HCT116 (cell line): ENCODE measurements around the gene SNUPN. TPM values are rescaled to one million over a fixed set of nuclear protein-coding genes. Genes with fewer than 3 reads are reported as not detected.

Experiments used
- ATAC-seq: fragments of 200-7000 bp; cut with Tn5 transposase; 2 replicates; pipeline ENCODE4 v1.9.1; 2020; ENCODE audit warnings: mild to moderate bottlenecking, moderate library complexity
- BruUV-seq: library from RNA; stranded (reverse); fragments of 400-500 nt; replicated peaks from 2 replicates; lab custom pipeline; 2021; lab: Mats Ljungman, UMichigan
- CTCF ChIA-PET: fragments of 300-600 bp; sonication (Branson Sonifier 250); formaldehyde crosslinking; loops from one replicate; lab custom pipeline; 2021; ENCODE audit warnings: antibody characterized with exemption; lab: Charles Lee
- POLR2A ChIA-PET: fragments of 300-600, 350-600 bp; sonication (Branson Sonifier 250); formaldehyde crosslinking; loops from one replicate; lab custom pipeline; 2021; ENCODE audit warnings: antibody characterized with exemption; lab: Charles Lee
- RAD21 ChIA-PET, 2 experiments: fragments of 300-600 bp; sonication (Branson Sonifier 250); formaldehyde crosslinking; loops; one replicate each; lab custom pipeline; 2023; ENCODE audit warnings: low total read pairs in 2 of 2; ENCODE audit not compliant: uncharacterized antibody in 2 of 2, unreplicated experiment in 2 of 2, low non-redundant PET in 1 of 2; lab: Charles Lee
- DNase-seq: peaks from one replicate; pipeline ENCODE4 v3.0.0-alpha.2; 2010; ENCODE audit warnings: low read depth, low spot score
- H2AFZ ChIP-seq: fragments of 200-600 bp; shearing (Covaris generic), sonication (generic); 2 replicates; pipeline ENCODE4 v1.6.1; 2017; ENCODE audit warnings: low read depth, mixed run types, mixed read lengths, antibody characterized with exemption, low read length; ENCODE audit not compliant: poor library complexity, severe bottlenecking
- H3K27ac ChIP-seq: 2 replicates; pipeline ENCODE4 v1.5.1; 2012; ENCODE audit warnings: low read depth, low read length
- H3K27me3 ChIP-seq: fragments of 200-600 bp; sonication (generic); 2 replicates; pipeline ENCODE4 v1.6.1; 2016; ENCODE audit warnings: mixed run types, low read length, mixed read lengths; ENCODE audit not compliant: insufficient read depth
- H3K36me3 ChIP-seq, 2 experiments: fragments of 200-500 bp in 1 of 2; fragments of 200-600 bp in 1 of 2; sonication (Bioruptor generic) in 1 of 2; sonication (generic) in 1 of 2; 2 replicates each; pipeline versions ENCODE4 v1.5.1 to v1.6.1; 2014 to 2016; ENCODE audit warnings: low read length in 2 of 2, inconsistent platforms in 1 of 2, mixed read lengths in 1 of 2, mixed run types in 1 of 2; ENCODE audit not compliant: insufficient read depth in 2 of 2, control insufficient read depth in 1 of 2
- H3K4me1 ChIP-seq, 2 experiments: fragments of 200-600 bp in 1 of 2; sonication (generic) in 1 of 2; 2 replicates each; pipeline versions ENCODE4 v1.5.1 to v1.6.1; 2012 to 2017; ENCODE audit warnings: low read length in 2 of 2, inconsistent platforms in 1 of 2, mild to moderate bottlenecking in 1 of 2, mixed read lengths in 1 of 2, mixed run types in 1 of 2, moderate library complexity in 1 of 2; ENCODE audit not compliant: insufficient read depth in 2 of 2, control insufficient read depth in 1 of 2
- H3K4me2 ChIP-seq: fragments of 200-600 bp; sonication (generic); 2 replicates; pipeline ENCODE4 v1.6.1; 2017; ENCODE audit warnings: mixed run types, low read length, mixed read lengths
- H3K4me3 ChIP-seq, 2 experiments: fragments of 200-600 bp in 1 of 2; sonication (generic) in 1 of 2; replicated peaks in 1 of 2; 2 replicates each; pipeline ENCODE4 v1.5.1; 2011 to 2016; ENCODE audit warnings: low read length in 2 of 2, control low read depth in 1 of 2, low read depth in 1 of 2, mild to moderate bottlenecking in 1 of 2, mixed read lengths in 1 of 2, mixed run types in 1 of 2
- H3K79me2 ChIP-seq: fragments of 200-600 bp; sonication (generic); 2 replicates; pipeline ENCODE4 v1.6.1; 2017; ENCODE audit warnings: mild to moderate bottlenecking, mixed run types, low read length, moderate library complexity, mixed read lengths; ENCODE audit not compliant: insufficient read depth
- H3K9ac ChIP-seq: fragments of 200-600 bp; sonication (generic); 2 replicates; pipeline ENCODE4 v1.6.1; 2016; ENCODE audit warnings: low read length, mixed read lengths
- H3K9me2 ChIP-seq: fragments of 200-600 bp; sonication (generic), shearing (Covaris generic); 2 replicates; pipeline ENCODE4 v1.6.1; 2017; ENCODE audit warnings: mixed run types, mild to moderate bottlenecking, moderate library complexity; ENCODE audit not compliant: insufficient read depth
- H3K9me3 ChIP-seq, 2 experiments: fragments of 200-500 bp in 1 of 2; fragments of 200-600 bp in 1 of 2; sonication (Bioruptor generic) in 1 of 2; sonication (generic) in 1 of 2; 2 replicates each; pipeline ENCODE4 v1.6.1; 2014 to 2017; ENCODE audit warnings: low read length in 2 of 2, mixed read lengths in 2 of 2, inconsistent platforms in 1 of 2, low read depth in 1 of 2, mild to moderate bottlenecking in 1 of 2, mixed run types in 1 of 2, moderate library complexity in 1 of 2; ENCODE audit not compliant: control insufficient read depth in 1 of 2, insufficient read depth in 1 of 2
- H4K20me1 ChIP-seq: fragments of 200-600 bp; sonication (generic), shearing (Covaris generic); 2 replicates; pipeline ENCODE4 v1.6.1; 2017; ENCODE audit warnings: mixed run types, mild to moderate bottlenecking, moderate library complexity; ENCODE audit not compliant: insufficient read depth
- EZH2 ChIP-seq: fragments of 200-600 bp; sonication (generic); IDR thresholded peaks from 2 replicates; pipeline ENCODE4 v1.6.1; 2017; ENCODE audit warnings: antibody characterized with exemption, mixed run types
- FOSL1 ChIP-seq: IDR thresholded peaks from 2 replicates; pipeline ENCODE4 v1.6.1; 2012; ENCODE audit warnings: low read depth
- JUND ChIP-seq: IDR thresholded peaks from 2 replicates; pipeline ENCODE4 v1.6.1; 2012
- TCF7L2 ChIP-seq: IDR thresholded peaks from 2 replicates; pipeline ENCODE4 v1.7.0; 2011; ENCODE audit warnings: borderline replicate concordance, inconsistent platforms; ENCODE audit not compliant: insufficient read depth, insufficient read length; ENCODE audit errors: extremely low read depth
- ZFX ChIP-seq: fragments of 450-650 bp; IDR thresholded peaks from 2 replicates; pipeline ENCODE4 v1.6.1; 2017
- ZNF274 ChIP-seq: fragments of 200-500 bp; sonication (Bioruptor generic); IDR thresholded peaks from 2 replicates; pipeline ENCODE4 v1.6.1; 2014; ENCODE audit warnings: mild to moderate bottlenecking, low read depth, low read length, inconsistent platforms
- intact Hi-C: fragments of 100-400 bp; cut with micrococcal nuclease; formaldehyde crosslinking; loops from 2 replicates; pipeline ENCODE4 v1.10.0; 2022
- total RNA-seq: library from RNA; stranded (reverse); gene quantifications from one replicate; pipeline ENCODE4 v1.2.1, GENCODE V29; 2021; ENCODE audit not compliant: unreplicated experiment
- TF ChIP-seq, protein P1 (sequence below): IDR thresholded peaks from 2 replicates; pipeline ENCODE4 v1.6.1; 2011; ENCODE audit warnings: mild to moderate bottlenecking, low read length, moderate library complexity; ENCODE audit not compliant: insufficient replicate concordance; ENCODE audit errors: extremely low read depth

Gene SNUPN
- total RNA-seq, 1 experiment from 2014 or later = 29.8 TPM

DNA sequence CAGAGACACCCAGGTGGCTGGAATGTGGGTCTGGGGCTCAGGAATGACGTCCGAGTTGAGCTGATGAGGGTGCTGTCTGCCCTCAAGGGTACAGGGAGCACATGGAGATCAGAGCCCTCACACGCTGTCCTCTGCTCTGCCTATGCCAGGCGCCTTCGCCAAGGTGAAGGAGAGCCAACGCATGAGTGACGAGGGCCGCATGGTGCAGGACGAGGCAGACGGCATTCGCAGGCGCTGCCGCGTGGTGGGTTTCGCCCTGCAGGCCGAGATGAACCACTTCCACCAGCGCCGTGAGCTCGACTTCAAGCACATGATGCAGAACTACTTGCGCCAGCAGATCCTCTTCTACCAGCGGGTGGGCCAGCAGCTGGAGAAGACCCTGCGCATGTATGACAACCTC, 31.3 kb upstream of the SNUPN start:
- peaks cover 19 to 32% of the 10 kb centered on the region in 2 experiments for H3K4me1 ChIP-seq
- ChIA-PET POLR2A (no interaction called here), CTCF (no interaction called here), RAD21 (no interaction called here)
- no peaks in the 10 kb centered on the region for H3K9me3 ChIP-seq
- H3K36me3 ChIP-seq = peaks cover 0 to 2% of the 10 kb centered on the region in 2 experiments; a peak in 1 of 4 replicates
- peaks cover 15% of the 10 kb centered on the region for H3K79me2 ChIP-seq
- no peaks in the 10 kb centered on the region for H3K27me3 ChIP-seq
- no peak overlapping the region for H3K4me2 ChIP-seq
- no peaks in the 10 kb centered on the region for H3K9me2 ChIP-seq
- H3K9ac ChIP-seq = no peak overlapping the region
- H3K4me3 ChIP-seq = no peak overlapping the region
- H3K27ac ChIP-seq = no peak overlapping the region
- DNase-seq (no peak), ATAC-seq (no peak)
- H2AFZ ChIP-seq = no peak overlapping the region
- no peak for TF ChIP-seq JUND
- TF ChIP-seq, all 23 proteins: peak for 0
- H4K20me1 ChIP-seq = no peaks in the 10 kb centered on the region
- intact Hi-C loops = no loop called here
- BruUV-seq = no TSS peak

GRCh38 chr15:75656331-75656730, 30.8 kb upstream of the SNUPN start:
- ATAC-seq (no peak), DNase-seq (no peak)
- Histone ChIP-seq H3K4me3 (no peak overlapping the region), H2AFZ (no peak overlapping the region), H3K36me3 (peaks cover 0 to 2% of the 10 kb centered on the region in 2 experiments; a peak in 1 of 4 replicates), H3K9me3 (no peaks in the 10 kb centered on the region), H3K4me2 (no peak overlapping the region), H4K20me1 (no peaks in the 10 kb centered on the region), H3K9ac (no peak overlapping the region), H3K27ac (no peak overlapping the region), H3K27me3 (no peaks in the 10 kb centered on the region), H3K4me1 (peaks cover 19 to 32% of the 10 kb centered on the region in 2 experiments), H3K9me2 (no peaks in the 10 kb centered on the region), H3K79me2 (peaks cover 20% of the 10 kb centered on the region)
- RAD21 ChIA-PET = no interaction called here
- intact Hi-C loops = no loop called here
- no TSS peak for BruUV-seq
- CTCF ChIA-PET = no interaction called here
- POLR2A ChIA-PET = no interaction called here
- no peak for TF ChIP-seq FOSL1
- no peak for TF ChIP-seq EZH2
- no peak for TF ChIP-seq TCF7L2
- no peak for TF ChIP-seq ZNF274
- TF ChIP-seq ZFX = no peak
- TF ChIP-seq, protein P1, sequence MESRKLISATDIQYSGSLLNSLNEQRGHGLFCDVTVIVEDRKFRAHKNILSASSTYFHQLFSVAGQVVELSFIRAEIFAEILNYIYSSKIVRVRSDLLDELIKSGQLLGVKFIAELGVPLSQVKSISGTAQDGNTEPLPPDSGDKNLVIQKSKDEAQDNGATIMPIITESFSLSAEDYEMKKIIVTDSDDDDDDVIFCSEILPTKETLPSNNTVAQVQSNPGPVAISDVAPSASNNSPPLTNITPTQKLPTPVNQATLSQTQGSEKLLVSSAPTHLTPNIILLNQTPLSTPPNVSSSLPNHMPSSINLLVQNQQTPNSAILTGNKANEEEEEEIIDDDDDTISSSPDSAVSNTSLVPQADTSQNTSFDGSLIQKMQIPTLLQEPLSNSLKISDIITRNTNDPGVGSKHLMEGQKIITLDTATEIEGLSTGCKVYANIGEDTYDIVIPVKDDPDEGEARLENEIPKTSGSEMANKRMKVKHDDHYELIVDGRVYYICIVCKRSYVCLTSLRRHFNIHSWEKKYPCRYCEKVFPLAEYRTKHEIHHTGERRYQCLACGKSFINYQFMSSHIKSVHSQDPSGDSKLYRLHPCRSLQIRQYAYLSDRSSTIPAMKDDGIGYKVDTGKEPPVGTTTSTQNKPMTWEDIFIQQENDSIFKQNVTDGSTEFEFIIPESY = no peak
